SK-N-SH treated with all-trans-retinoic acid at 6 μM for 48 hours (cell line): Measurements from ENCODE around the gene FAM47E.

ENCODE experiments used
- PPARA ChIP-seq: fragments of 250-450 bp; sonication (Bioruptor Pico); IDR thresholded peaks from 2 replicates; pipeline ENCODE4 v1.5.0; 2020; ENCODE audit warnings: mild to moderate bottlenecking, borderline replicate concordance
- ZC3H10 ChIP-seq: fragments of 250-450 bp; sonication (Bioruptor Pico); IDR thresholded peaks from 2 replicates; pipeline ENCODE4 v1.5.1; 2021; ENCODE audit warnings: mild to moderate bottlenecking, moderate library complexity
- ZNF565 ChIP-seq: fragments of 450-650 bp; formaldehyde crosslinking; conservative IDR thresholded peaks from 2 replicates; pipeline ENCODE4 v1.5.0; 2020; ENCODE audit warnings: low read depth, mild to moderate bottlenecking, moderate library complexity

DNA sequence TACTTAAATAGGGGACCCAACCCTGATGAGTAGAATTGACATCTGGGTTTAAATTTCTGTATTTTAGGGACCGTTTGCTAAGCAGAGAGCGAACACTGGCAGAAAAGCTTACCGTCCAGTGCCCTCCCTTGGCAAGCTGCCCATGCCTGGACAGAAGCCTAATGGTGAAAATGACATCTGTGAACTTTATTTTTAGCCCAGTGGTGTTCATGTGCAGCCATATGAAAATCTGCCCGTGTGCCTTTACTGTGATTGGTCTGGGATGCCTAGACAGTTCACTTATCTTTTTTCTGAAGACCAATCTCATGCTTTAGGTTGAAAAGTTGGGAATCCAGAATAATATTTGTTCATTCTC lies 56.1 kb downstream of the FAM47E start:
- TF ChIP-seq ZC3H10, result no peak
- TF ChIP-seq PPARA, result no peak
- TF ChIP-seq ZNF565, result no peak
